ENCODE data around the gene ACOT7.

ACOT7 gene

GRCh38 chr1:6244401-6245049, 149.0 kb downstream of the ACOT7 start:
- Histone ChIP-seq H3K9me2 (ENCODE audit: low read depth, low read length) (no peaks in the 10 kb centered on the region), H2AFZ (ENCODE audit: low read length) (no peak overlapping the region), H3K36me3 (ENCODE audit: insufficient read depth, low read length) (no peaks in the 10 kb centered on the region), H3F3A (ENCODE audit: insufficient read depth, low read length) (no peaks in the 10 kb centered on the region), H4K20me1 (ENCODE audit: insufficient read depth, low read length) (no peaks in the 10 kb centered on the region), H3K27me3 (ENCODE audit: insufficient read depth, low read length) (peaks cover 18% of the 10 kb centered on the region; the same call in 1 of the 2 replicates), H3K9ac (ENCODE audit: low read length) (no peak overlapping the region), H3K4me1 (ENCODE audit: insufficient read depth, low read length, severe bottlenecking) (peaks cover 10% of the 10 kb centered on the region), H3K4me2 (ENCODE audit: low read length) (no peak overlapping the region), H3K9me3 (ENCODE audit: low read length) (no peaks in the 10 kb centered on the region), H3K4me3 (ENCODE audit: low read depth, low read length, poor library complexity, severe bottlenecking) (no peak overlapping the region), H3K79me2 (ENCODE audit: insufficient read depth, low read length) (no peaks in the 10 kb centered on the region), H3K27ac (ENCODE audit: low read depth, low read length, poor library complexity, severe bottlenecking) (no peak overlapping the region)
- TF ChIP-seq EZH2 (IDR thresholded peaks at IDR 0.05; ENCODE audit: borderline replicate concordance, low read length) (no peak), CTCF (IDR thresholded peaks at IDR 0.05; ENCODE audit: low read length) (no peak)

GRCh38 chr1:6243993-6244392, 149.6 kb downstream of the ACOT7 start, which contains the start of gene HES3:
HES3 (plus strand) TSS chr1:6244179; CDS start chr1:6244366, 187 bp downstream.
- peaks cover 18% of the 10 kb centered on the region; the same call in 1 of the 2 replicates for H3K27me3 ChIP-seq (ENCODE audit: insufficient read depth, low read length)
- H3K79me2 ChIP-seq (ENCODE audit: insufficient read depth, low read length), result no peaks in the 10 kb centered on the region
- H2AFZ ChIP-seq (ENCODE audit: low read length), result no peak within 1 kb of the TSS
- no peaks in the 10 kb centered on the region for H3K36me3 ChIP-seq (ENCODE audit: insufficient read depth, low read length)
- no peak within 1 kb of the TSS for H3K4me3 ChIP-seq (ENCODE audit: low read depth, low read length, poor library complexity, severe bottlenecking)
- no peaks in the 10 kb centered on the region for H4K20me1 ChIP-seq (ENCODE audit: insufficient read depth, low read length)
- H3K4me2 ChIP-seq (ENCODE audit: low read length), result no peak within 1 kb of the TSS
- no peaks in the 10 kb centered on the region for H3K9me2 ChIP-seq (ENCODE audit: low read depth, low read length)
- H3K9ac ChIP-seq (ENCODE audit: low read length), result no peak within 1 kb of the TSS
- no peaks in the 10 kb centered on the region for H3K9me3 ChIP-seq (ENCODE audit: low read length)
- no peak within 1 kb of the TSS for H3K27ac ChIP-seq (ENCODE audit: low read depth, low read length, poor library complexity, severe bottlenecking)
- peaks cover 10% of the 10 kb centered on the region for H3K4me1 ChIP-seq (ENCODE audit: insufficient read depth, low read length, severe bottlenecking)
- TF ChIP-seq EZH2 (IDR thresholded peaks at IDR 0.05; ENCODE audit: borderline replicate concordance, low read length) (no peak), CTCF (IDR thresholded peaks at IDR 0.05; ENCODE audit: low read length) (no peak)
- no peaks in the 10 kb centered on the region for H3F3A ChIP-seq (ENCODE audit: insufficient read depth, low read length)

- H4K20me1 ChIP-seq (ENCODE audit: insufficient read depth, low read length), result no peaks in the 10 kb centered on the region
- no peak overlapping the region for H3K4me2 ChIP-seq (ENCODE audit: low read length)
- H3F3A ChIP-seq (ENCODE audit: insufficient read depth, low read length), result no peaks in the 10 kb centered on the region
- H3K9ac ChIP-seq (ENCODE audit: low read length), result no peak overlapping the region
- H3K27ac ChIP-seq (ENCODE audit: low read depth, low read length, poor library complexity, severe bottlenecking), result no peak overlapping the region
- peaks cover 18% of the 10 kb centered on the region; the same call in 1 of the 2 replicates for H3K27me3 ChIP-seq (ENCODE audit: insufficient read depth, low read length)
- TF ChIP-seq EZH2 (IDR thresholded peaks at IDR 0.05; ENCODE audit: borderline replicate concordance, low read length) (no peak), CTCF (IDR thresholded peaks at IDR 0.05; ENCODE audit: low read length) (no peak)
- H3K4me1 ChIP-seq (ENCODE audit: insufficient read depth, low read length, severe bottlenecking), result peaks cover 10% of the 10 kb centered on the region
- no peaks in the 10 kb centered on the region for H3K36me3 ChIP-seq (ENCODE audit: insufficient read depth, low read length)
- H3K79me2 ChIP-seq (ENCODE audit: insufficient read depth, low read length), result no peaks in the 10 kb centered on the region
- no peaks in the 10 kb centered on the region for H3K9me3 ChIP-seq (ENCODE audit: low read length)
- H2AFZ ChIP-seq (ENCODE audit: low read length), result no peak overlapping the region
- H3K9me2 ChIP-seq (ENCODE audit: low read depth, low read length), result no peaks in the 10 kb centered on the region
- no peak overlapping the region for H3K4me3 ChIP-seq (ENCODE audit: low read depth, low read length, poor library complexity, severe bottlenecking)
Observed at GRCh38 chr1:6243053-6243834, 150.3 kb downstream of the ACOT7 start.
